B cell (primary cell): ENCODE measurements around the gene BEGAIN.

Experiments used
- CTCF ChIP-seq: fragments of 200-600 bp; IDR thresholded peaks from one replicate; pipeline ENCODE4 v1.8.0; 2022; ENCODE audit warnings: antibody characterized with exemption, mild to moderate bottlenecking
- EZH2 ChIP-seq: IDR thresholded peaks from 2 replicates; pipeline ENCODE4 v1.6.1; 2012; ENCODE audit warnings: borderline replicate concordance, low read depth, mild to moderate bottlenecking, moderate library complexity, low read length; ENCODE audit not compliant: insufficient read depth, poor library complexity, severe bottlenecking

- TF ChIP-seq CTCF (no peak), EZH2 (no peak)
These were observed 91.3 kb downstream of the BEGAIN start for GRCh38 chr14:100495917-100496316.
